ENCODE results near the gene EED. TPM values are rescaled to one million over a fixed set of nuclear protein-coding genes. Genes with fewer than 3 reads are reported as not detected.

Gene EED
- total RNA-seq (10 to 100 TPM; 32.1 to 35.4 TPM), total RNA-seq (26.5 to 395 (median 50.8) reads per million in 172 experiments)
- 31.4 TPM for polyA plus RNA-seq (2013, experiment 1 of 2)
- 23.2 TPM for polyA plus RNA-seq (2013, experiment 2 of 2)

- Histone ChIP-seq H3K4me1 (ENCODE audit: insufficient read depth, low read length) (peaks cover 4% of the 10 kb centered on the region), H3K36me3 (ENCODE audit: insufficient read depth, low read length) (no peaks in the 10 kb centered on the region), H3K27ac (ENCODE audit: low read depth in 1 of 2, low read length in 2 of 2) (peak within 1 kb of the TSS; percentile 99), H3K4me3 (ENCODE audit: low read length) (peak within 1 kb of the TSS; percentile 82), H3K9me3 (ENCODE audit: control insufficient read depth in 1 of 2, insufficient read depth in 1 of 2, low read length in 2 of 2) (no peaks in the 10 kb centered on the region), H3K27me3 (ENCODE audit: control insufficient read depth in 1 of 2, insufficient read depth in 2 of 2, low read length in 2 of 2) (no peaks in the 10 kb centered on the region)
- peak; percentile 86 to 97 (median 93) for DNase-seq
- POLR2A ChIA-PET = interaction anchor here (0.6 to 2.9 kb wide), 13 partner anchors 15 to 617 kb away, joined by 3 to 20 read pairs (median 5); partner anchors contain the start of genes CREBZF, DLG2, HIKESHI and PICALM
- H3K36me3 Mint-ChIP-seq (ENCODE audit: low read depth) = peaks cover 6% of the 10 kb centered on the region
- H3K9me3 Mint-ChIP-seq = no peaks in the 10 kb centered on the region
- no peaks in the 10 kb centered on the region for H3K4me1 Mint-ChIP-seq (ENCODE audit: low read depth)
- H3K4me3 Mint-ChIP-seq = no peak within 1 kb of the TSS
- H3K27ac Mint-ChIP-seq = no peak within 1 kb of the TSS
- intact Hi-C loops (cut with DNase I, micrococcal nuclease) = loop anchor here (1.0 to 10.0 kb wide), 9 partner anchors 58 to 793 kb away; partner anchors contain the start of genes CREBZF (in 2 of the 2), HIKESHI (in 2 of the 2), DLG2 (in 1 of the 2) and PICALM (in 1 of the 2)
- CTCF ChIA-PET = interaction anchor here (0.8 to 1.6 kb wide), 3 partner anchors 51 to 203 kb away, joined by 3 to 6 read pairs (median 4); partner anchors contain the start of gene PICALM
- TF ChIP-seq CTCF (IDR thresholded peaks at IDR 0.05) = no peak
- peak; percentile 83 for ATAC-seq (ENCODE audit: poor library complexity)
- H3K27me3 Mint-ChIP-seq = no peaks in the 10 kb centered on the region
Measured at GRCh38 chr11:86244522-86245368, at the start of gene EED. Gene EED (plus strand): TSS chr11:86244753. CDS start chr11:86245230, 477 bp downstream.

GRCh38 chr11:86194998-86195397, 49.6 kb upstream of the EED start:
- Mint-ChIP-seq H3K27me3 (no peaks in the 10 kb centered on the region), H3K27ac (no peak overlapping the region), H3K36me3 (ENCODE audit: low read depth) (no peaks in the 10 kb centered on the region), H3K9me3 (no peaks in the 10 kb centered on the region), H3K4me1 (ENCODE audit: low read depth) (peaks cover 15% of the 10 kb centered on the region), H3K4me3 (no peak overlapping the region)
- Histone ChIP-seq H3K36me3 (ENCODE audit: insufficient read depth, low read length) (no peaks in the 10 kb centered on the region), H3K27ac (ENCODE audit: low read depth in 1 of 2, low read length in 2 of 2) (no peak overlapping the region), H3K27me3 (ENCODE audit: control insufficient read depth in 1 of 2, insufficient read depth in 2 of 2, low read length in 2 of 2) (no peaks in the 10 kb centered on the region), H3K4me1 (ENCODE audit: insufficient read depth, low read length) (peaks cover 4% of the 10 kb centered on the region), H3K9me3 (ENCODE audit: control insufficient read depth in 1 of 2, insufficient read depth in 1 of 2, low read length in 2 of 2) (no peaks in the 10 kb centered on the region), H3K4me3 (ENCODE audit: low read length) (no peak overlapping the region)
- ChIA-PET POLR2A (interaction anchor here (1.4 to 2.3 kb wide), 2 partner anchors 50 to 153 kb away, joined by 5 to 34 read pairs; partner anchors contain the start of gene EED), CTCF (interaction anchor here (1.4 to 5.2 kb wide), 2 partner anchors 154 to 170 kb away, joined by 3 to 57 read pairs; no protein-coding TSS in a partner anchor)
- ATAC-seq (ENCODE audit: poor library complexity) (no peak), DNase-seq (no peak)
- intact Hi-C loops (cut with DNase I, micrococcal nuclease) = loop anchor here in 1 of 2 experiments (2.0 kb wide), 2 partner anchors 340 to 600 kb away; partner anchors contain the start of gene CCDC83
- TF ChIP-seq CTCF (IDR thresholded peaks at IDR 0.05) = no peak

- Histone ChIP-seq H3K27me3 (ENCODE audit: control insufficient read depth in 1 of 2, insufficient read depth in 2 of 2, low read length in 2 of 2) (no peaks in the 10 kb centered on the region), H3K4me1 (ENCODE audit: insufficient read depth, low read length) (peaks cover 4% of the 10 kb centered on the region), H3K36me3 (ENCODE audit: insufficient read depth, low read length) (no peaks in the 10 kb centered on the region), H3K4me3 (ENCODE audit: low read length) (no peak overlapping the region), H3K9me3 (ENCODE audit: control insufficient read depth in 1 of 2, insufficient read depth in 1 of 2, low read length in 2 of 2) (no peaks in the 10 kb centered on the region), H3K27ac (ENCODE audit: low read depth in 1 of 2, low read length in 2 of 2) (no peak overlapping the region)
- ATAC-seq (ENCODE audit: poor library complexity) (no peak), DNase-seq (no peak)
- ChIA-PET POLR2A (no interaction called here), CTCF (interaction anchor here (5.2 kb wide), 1 partner anchor 155 kb away, joined by 57 read pairs; no protein-coding TSS in a partner anchor)
- no peak overlapping the region for H3K27ac Mint-ChIP-seq
- no peak overlapping the region for H3K4me3 Mint-ChIP-seq
- no peak for TF ChIP-seq CTCF (IDR thresholded peaks at IDR 0.05)
- no peaks in the 10 kb centered on the region for H3K36me3 Mint-ChIP-seq (ENCODE audit: low read depth)
- no peaks in the 10 kb centered on the region for H3K27me3 Mint-ChIP-seq
- H3K4me1 Mint-ChIP-seq (ENCODE audit: low read depth) = peaks cover 15% of the 10 kb centered on the region
- no peaks in the 10 kb centered on the region for H3K9me3 Mint-ChIP-seq
- intact Hi-C loops (cut with DNase I, micrococcal nuclease) = no loop called here
Measured at GRCh38 chr11:86196085-86196696, 48.4 kb upstream of the EED start.
